NT2/D1 (cell line): ENCODE results near the gene RNGTT.
A peak's percentile ranks its signal among the peaks of the same experiment; 100 is the strongest.

Experiments used
- DNase-seq: peaks from one replicate; pipeline ENCODE4 v3.0.0-alpha.2; 2011; ENCODE audit warnings: low read depth, low spot score
- H3K27me3 ChIP-seq: 2 replicates; pipeline ENCODE4 v1.6.0; 2011; ENCODE audit warnings: mild to moderate bottlenecking; ENCODE audit not compliant: insufficient read length, insufficient read depth
- H3K36me3 ChIP-seq: 2 replicates; pipeline ENCODE4 v1.6.1; 2011; ENCODE audit warnings: mild to moderate bottlenecking, low read length, mixed read lengths; ENCODE audit not compliant: insufficient read depth, insufficient read length
- H3K4me1 ChIP-seq: 2 replicates; pipeline ENCODE4 v1.5.1; 2011; ENCODE audit not compliant: insufficient read depth, insufficient read length
- H3K4me3 ChIP-seq: 2 replicates; pipeline ENCODE4 v1.5.1; 2011; ENCODE audit warnings: low read depth; ENCODE audit not compliant: insufficient read length
- H3K9ac ChIP-seq: 2 replicates; pipeline ENCODE4 v1.6.0; 2011; ENCODE audit warnings: low read depth; ENCODE audit not compliant: insufficient read length
- H3K9me3 ChIP-seq: 2 replicates; pipeline ENCODE4 v1.5.1; 2011; ENCODE audit warnings: mild to moderate bottlenecking, low read length; ENCODE audit not compliant: insufficient read depth
- SUZ12 ChIP-seq: IDR thresholded peaks from 2 replicates; pipeline ENCODE4 v1.6.1; 2011; ENCODE audit not compliant: insufficient read length, insufficient read depth; ENCODE audit errors: extremely low read depth
- YY1 ChIP-seq: IDR thresholded peaks from 2 replicates; pipeline ENCODE4 v1.6.1; 2011; ENCODE audit not compliant: insufficient read length, insufficient read depth
- ZNF274 ChIP-seq: IDR thresholded peaks from 2 replicates; pipeline ENCODE4 v1.6.1; 2011; ENCODE audit warnings: mild to moderate bottlenecking, low read depth, low read length

Gene RNGTT

GRCh38 chr6:88671624-88672023 lies 291.8 kb downstream of the RNGTT start:
- H3K9ac ChIP-seq, result no peak overlapping the region
- H3K27me3 ChIP-seq, result no peaks in the 10 kb centered on the region
- no peak for DNase-seq
- H3K4me1 ChIP-seq, result peaks cover 3% of the 10 kb centered on the region
- no peak for TF ChIP-seq ZNF274
- TF ChIP-seq YY1, result no peak
- TF ChIP-seq SUZ12, result no peak
- H3K36me3 ChIP-seq, result no peaks in the 10 kb centered on the region
- peaks cover 16% of the 10 kb centered on the region for H3K9me3 ChIP-seq
- no peak overlapping the region for H3K4me3 ChIP-seq

GRCh38 chr6:88670369-88670768 lies 293.0 kb downstream of the RNGTT start:
- TF ChIP-seq SUZ12 (no peak), ZNF274 (no peak), YY1 (no peak)
- Histone ChIP-seq H3K4me1 (peaks cover 3% of the 10 kb centered on the region), H3K4me3 (no peak overlapping the region), H3K36me3 (no peaks in the 10 kb centered on the region), H3K27me3 (no peaks in the 10 kb centered on the region), H3K9me3 (peaks cover 16% of the 10 kb centered on the region), H3K9ac (no peak overlapping the region)
- DNase-seq, result no peak

- Histone ChIP-seq H3K27me3 (no peaks in the 10 kb centered on the region), H3K36me3 (no peaks in the 10 kb centered on the region), H3K4me3 (no peak overlapping the region), H3K9me3 (peaks cover 16% of the 10 kb centered on the region), H3K9ac (no peak overlapping the region), H3K4me1 (peaks cover 3% of the 10 kb centered on the region)
- DNase-seq, result no peak
- TF ChIP-seq ZNF274 (no peak), YY1 (no peak), SUZ12 (no peak)
Observed at GRCh38 chr6:88669475-88669874, 293.9 kb downstream of the RNGTT start.

- Histone ChIP-seq H3K27me3 (no peaks in the 10 kb centered on the region), H3K36me3 (no peaks in the 10 kb centered on the region), H3K4me1 (peaks cover 3% of the 10 kb centered on the region), H3K9me3 (peaks cover 16% of the 10 kb centered on the region), H3K9ac (no peak overlapping the region), H3K4me3 (no peak overlapping the region)
- peak; percentile 5 for DNase-seq
- TF ChIP-seq YY1, result no peak
Observed at GRCh38 chr6:88666901-88667300, 296.5 kb downstream of the RNGTT start.

DNA sequence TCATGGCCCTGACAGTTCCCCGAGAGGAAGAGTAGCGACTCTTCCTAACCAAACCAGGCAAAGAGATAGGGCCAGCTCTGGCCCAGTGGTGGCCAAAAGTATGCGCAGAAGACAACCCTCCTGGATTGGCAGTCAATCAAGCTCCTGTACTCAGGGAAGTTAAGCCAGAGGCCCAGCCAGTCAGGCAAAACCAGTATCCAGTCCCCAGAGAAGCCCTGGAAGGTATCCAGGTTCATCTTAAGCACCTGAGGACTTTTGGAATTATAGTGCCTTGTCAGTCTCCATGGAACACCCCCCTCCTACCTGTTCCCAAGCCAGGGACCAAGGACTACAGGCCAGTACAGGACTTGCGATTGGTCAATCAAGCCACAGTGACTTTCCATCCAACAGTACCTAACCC lies 298.3 kb downstream of the RNGTT start:
- DNase-seq, result no peak
- Histone ChIP-seq H3K27me3 (no peaks in the 10 kb centered on the region), H3K9ac (no peak overlapping the region), H3K9me3 (peaks cover 7% of the 10 kb centered on the region), H3K4me3 (no peak overlapping the region), H3K36me3 (no peaks in the 10 kb centered on the region), H3K4me1 (peaks cover 3% of the 10 kb centered on the region)
- TF ChIP-seq ZNF274, result no peak
- TF ChIP-seq YY1, result no peak
- TF ChIP-seq SUZ12, result no peak

DNA sequence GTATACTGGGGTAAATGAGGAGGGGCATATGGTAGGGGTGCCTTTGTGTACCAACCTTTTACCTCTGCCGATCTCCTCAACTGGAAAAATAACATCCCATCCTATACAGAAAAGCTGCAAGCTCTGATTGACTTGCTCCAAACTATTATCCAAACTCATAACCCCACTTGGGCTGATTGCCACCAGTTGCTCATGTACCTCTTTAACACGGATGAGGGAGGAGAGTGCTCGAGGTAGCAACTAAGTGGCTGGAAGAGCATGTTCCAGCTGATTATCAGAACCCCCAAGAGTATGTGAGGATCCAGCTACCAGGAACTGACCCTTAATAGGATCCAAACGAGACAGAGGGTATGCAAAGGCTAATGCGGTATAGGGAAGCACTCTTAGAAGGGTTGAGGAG lies 299.6 kb downstream of the RNGTT start:
- no peaks in the 10 kb centered on the region for H3K9me3 ChIP-seq
- TF ChIP-seq SUZ12 (no peak), YY1 (no peak), ZNF274 (no peak)

DNA sequence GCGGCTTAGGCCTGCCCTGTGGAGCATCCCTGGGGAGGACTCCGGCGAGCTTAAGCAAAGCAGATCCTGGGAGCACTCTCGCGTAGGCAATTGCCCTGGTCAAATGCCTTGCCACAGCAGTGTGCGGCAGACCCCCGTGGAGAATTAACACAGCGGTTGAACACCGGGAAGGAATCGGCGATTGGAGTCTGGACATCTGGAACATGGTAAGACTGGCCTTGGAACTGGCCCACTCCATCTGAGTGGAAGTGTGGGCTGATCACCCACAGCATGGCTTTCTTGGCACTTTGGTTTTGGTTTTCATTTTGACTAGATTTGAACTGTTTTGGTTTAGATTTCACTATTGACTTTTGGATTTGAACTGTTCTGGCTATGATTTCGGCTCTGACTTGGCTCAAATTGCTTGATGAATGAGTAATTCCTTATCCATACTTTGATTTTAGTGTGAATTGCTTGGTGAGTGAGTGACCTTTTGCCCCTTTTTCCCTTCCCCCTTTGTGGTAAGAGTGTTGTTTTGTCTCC lies 300.7 kb downstream of the RNGTT start:
- H3K9ac ChIP-seq, result no peak overlapping the region
- H3K27me3 ChIP-seq, result no peaks in the 10 kb centered on the region
- no peak for DNase-seq
- TF ChIP-seq SUZ12 (no peak), ZNF274 (no peak), YY1 (no peak)
- H3K9me3 ChIP-seq, result peaks cover 6% of the 10 kb centered on the region; the same call in 1 of the 2 replicates
- peaks cover 3% of the 10 kb centered on the region for H3K4me1 ChIP-seq
- H3K4me3 ChIP-seq, result no peak overlapping the region
- H3K36me3 ChIP-seq, result no peaks in the 10 kb centered on the region

More for the DNA sequence above, 299.6 kb downstream of the RNGTT start:
- Histone ChIP-seq H3K9ac (no peak overlapping the region), H3K4me1 (peaks cover 3% of the 10 kb centered on the region), H3K36me3 (no peaks in the 10 kb centered on the region), H3K4me3 (no peak overlapping the region), H3K27me3 (no peaks in the 10 kb centered on the region)
- DNase-seq, result no peak

DNA sequence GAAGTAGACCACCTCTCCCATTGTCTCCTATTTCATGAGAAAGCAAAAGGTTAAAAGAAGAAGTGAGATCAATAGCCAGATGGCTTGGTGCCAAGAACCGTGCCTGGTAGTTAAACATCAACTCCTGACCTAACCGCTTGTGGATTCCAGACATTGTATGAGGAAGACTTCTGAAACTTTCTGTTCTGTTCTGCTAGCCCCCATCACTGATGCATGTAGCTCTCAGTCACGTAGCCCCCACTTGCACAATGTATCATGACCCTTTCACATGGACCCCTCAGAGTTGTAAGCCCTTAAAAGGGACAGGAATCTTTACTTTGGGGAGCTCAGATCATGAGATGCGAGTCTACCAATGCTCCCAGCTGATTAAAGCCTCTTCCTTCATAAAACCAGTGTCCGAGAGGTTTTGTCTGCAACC lies 301.2 kb downstream of the RNGTT start:
- Histone ChIP-seq H3K27me3 (no peaks in the 10 kb centered on the region), H3K9me3 (peaks cover 11% of the 10 kb centered on the region; the same call in 1 of the 2 replicates), H3K4me3 (no peak overlapping the region), H3K36me3 (no peaks in the 10 kb centered on the region), H3K9ac (no peak overlapping the region), H3K4me1 (peaks cover 2% of the 10 kb centered on the region)
- DNase-seq, result no peak
- TF ChIP-seq YY1 (no peak), ZNF274 (no peak), SUZ12 (no peak)
